WERI-Rb-1 (cell line): ENCODE results near the gene SH3PXD2A.

Experiments used
- DNase-seq: peaks from one replicate; pipeline ENCODE4 v3.0.0-alpha.2; 2020
- H3K27ac ChIP-seq: fragments of 250-450 bp; sonication (Bioruptor Pico); 2 replicates; pipeline ENCODE4 v1.5.1; 2020; ENCODE audit warnings: mild to moderate bottlenecking, moderate library complexity
- H3K27me3 ChIP-seq: fragments of 250-450 bp; sonication (Bioruptor Pico); 2 replicates; pipeline ENCODE4 v1.5.1; 2021; ENCODE audit warnings: mild to moderate bottlenecking, low read depth, moderate library complexity; ENCODE audit not compliant: insufficient read depth, severe bottlenecking
- H3K36me3 ChIP-seq: fragments of 250-450 bp; sonication (Bioruptor Pico); 2 replicates; pipeline ENCODE4 v1.5.1; 2020; ENCODE audit warnings: mild to moderate bottlenecking, moderate library complexity
- H3K4me3 ChIP-seq: 2 replicates; pipeline ENCODE4 v1.5.1; 2011; ENCODE audit warnings: low read depth, mild to moderate bottlenecking, control low read depth, low read length
- H3K9me3 ChIP-seq: fragments of 250-450 bp; sonication (Bioruptor Pico); 2 replicates; pipeline ENCODE4 v1.5.1; 2021; ENCODE audit warnings: mild to moderate bottlenecking, moderate library complexity; ENCODE audit not compliant: severe bottlenecking
- TF ChIP-seq, protein P1 (sequence below): IDR thresholded peaks from 2 replicates; pipeline ENCODE4 v1.5.1; 2011; ENCODE audit warnings: low read depth, mild to moderate bottlenecking, control low read depth, inconsistent platforms, low read length

The SH3PXD2A gene

DNA sequence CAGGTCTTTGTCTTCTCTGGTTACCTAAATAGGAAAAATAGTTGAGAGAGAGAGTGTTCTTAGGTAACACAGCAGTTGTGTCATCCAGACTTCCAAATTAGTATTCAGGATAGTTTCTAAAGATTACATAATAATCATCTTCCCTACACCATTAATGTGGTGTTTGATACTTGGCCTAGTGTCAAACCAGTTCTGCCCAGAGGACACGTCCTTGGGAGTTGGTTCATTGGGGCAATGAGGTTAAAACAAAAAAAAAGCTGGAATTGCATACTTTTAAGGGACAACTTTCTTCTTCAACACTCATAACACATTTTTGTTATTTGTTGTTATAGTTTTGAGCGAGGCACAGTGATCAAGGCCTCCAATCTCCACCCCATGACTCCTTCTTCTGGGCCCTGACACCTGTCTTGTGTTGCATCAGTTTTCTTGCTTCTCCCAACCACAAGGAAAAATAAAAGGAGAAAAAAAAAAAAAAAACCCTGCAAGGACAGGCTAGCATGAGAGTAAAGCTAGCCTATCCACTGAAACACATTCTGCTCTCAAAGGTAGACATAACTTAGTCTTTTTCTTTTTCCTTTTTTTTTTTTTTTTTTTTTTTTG is 33.8 kb upstream of the SH3PXD2A start:
- TF ChIP-seq, protein P1, sequence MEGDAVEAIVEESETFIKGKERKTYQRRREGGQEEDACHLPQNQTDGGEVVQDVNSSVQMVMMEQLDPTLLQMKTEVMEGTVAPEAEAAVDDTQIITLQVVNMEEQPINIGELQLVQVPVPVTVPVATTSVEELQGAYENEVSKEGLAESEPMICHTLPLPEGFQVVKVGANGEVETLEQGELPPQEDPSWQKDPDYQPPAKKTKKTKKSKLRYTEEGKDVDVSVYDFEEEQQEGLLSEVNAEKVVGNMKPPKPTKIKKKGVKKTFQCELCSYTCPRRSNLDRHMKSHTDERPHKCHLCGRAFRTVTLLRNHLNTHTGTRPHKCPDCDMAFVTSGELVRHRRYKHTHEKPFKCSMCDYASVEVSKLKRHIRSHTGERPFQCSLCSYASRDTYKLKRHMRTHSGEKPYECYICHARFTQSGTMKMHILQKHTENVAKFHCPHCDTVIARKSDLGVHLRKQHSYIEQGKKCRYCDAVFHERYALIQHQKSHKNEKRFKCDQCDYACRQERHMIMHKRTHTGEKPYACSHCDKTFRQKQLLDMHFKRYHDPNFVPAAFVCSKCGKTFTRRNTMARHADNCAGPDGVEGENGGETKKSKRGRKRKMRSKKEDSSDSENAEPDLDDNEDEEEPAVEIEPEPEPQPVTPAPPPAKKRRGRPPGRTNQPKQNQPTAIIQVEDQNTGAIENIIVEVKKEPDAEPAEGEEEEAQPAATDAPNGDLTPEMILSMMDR = no peak
- H3K36me3 ChIP-seq = no peaks in the 10 kb centered on the region
- no peak for DNase-seq
- H3K27ac ChIP-seq = no peak overlapping the region
- H3K9me3 ChIP-seq = no peaks in the 10 kb centered on the region
- H3K27me3 ChIP-seq = no peaks in the 10 kb centered on the region
- no peak overlapping the region for H3K4me3 ChIP-seq

DNA sequence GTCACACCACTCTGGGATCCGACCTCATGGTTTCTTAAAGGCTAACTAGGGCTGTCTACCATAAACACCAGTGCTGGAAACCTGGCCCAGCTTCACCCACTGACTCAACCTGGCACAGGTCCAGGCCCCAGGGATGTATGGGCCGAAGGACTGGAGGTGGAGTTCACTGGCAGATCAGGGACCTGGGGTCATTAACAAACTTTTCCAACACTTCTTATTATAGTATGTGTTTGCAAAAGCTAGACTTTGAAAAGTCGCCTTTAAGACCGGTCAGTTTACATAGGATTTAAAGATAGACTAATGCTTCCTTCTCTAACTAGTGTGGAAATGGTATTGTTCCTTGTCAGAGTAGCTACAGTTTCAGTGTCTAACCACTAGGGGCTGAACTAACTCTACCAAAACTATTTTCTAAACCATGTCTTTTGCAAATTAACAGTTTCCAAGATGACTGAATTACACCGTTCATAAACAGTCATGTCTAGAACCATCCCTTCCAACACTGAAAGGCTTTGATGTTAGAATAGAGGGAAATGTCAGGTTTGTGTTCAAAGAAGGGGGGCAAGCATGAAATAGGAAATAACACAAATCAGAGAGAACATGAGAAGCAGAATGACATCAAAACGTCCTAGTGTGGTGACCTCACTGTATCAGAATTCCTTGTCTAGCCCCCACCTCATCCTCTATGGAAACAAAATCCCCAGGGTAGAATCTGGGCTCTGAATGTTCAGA is 32.9 kb upstream of the SH3PXD2A start:
- H3K4me3 ChIP-seq = no peak overlapping the region
- H3K9me3 ChIP-seq = no peaks in the 10 kb centered on the region
- no peaks in the 10 kb centered on the region for H3K27me3 ChIP-seq
- TF ChIP-seq, protein P1 = peak; percentile 62
- no peaks in the 10 kb centered on the region for H3K36me3 ChIP-seq
- DNase-seq = no peak
- no peak overlapping the region for H3K27ac ChIP-seq

DNA sequence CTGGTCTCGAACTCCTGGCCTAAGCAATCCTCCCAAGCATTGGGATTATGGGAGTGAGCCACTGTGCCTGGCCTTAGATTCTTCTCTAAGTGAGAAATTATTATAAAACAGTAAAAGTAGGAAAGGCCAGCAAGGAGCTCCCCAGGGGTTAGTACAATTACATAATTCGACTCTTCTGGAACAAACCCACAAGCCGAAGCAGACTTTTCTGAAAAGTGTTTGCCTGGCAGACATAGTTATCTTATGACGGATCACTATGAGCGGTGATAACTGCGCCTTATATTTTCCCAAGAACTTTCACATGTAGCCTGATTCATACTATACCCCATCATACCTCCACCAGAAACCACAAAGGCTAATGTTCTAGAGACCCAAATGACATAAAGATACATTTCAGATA is 30.2 kb upstream of the SH3PXD2A start:
- Histone ChIP-seq H3K36me3 (no peaks in the 10 kb centered on the region; the same call in 1 of the 2 replicates), H3K4me3 (no peak overlapping the region), H3K27me3 (no peaks in the 10 kb centered on the region), H3K27ac (no peak overlapping the region), H3K9me3 (no peaks in the 10 kb centered on the region)
- TF ChIP-seq, protein P1 = no peak
- no peak for DNase-seq

DNA sequence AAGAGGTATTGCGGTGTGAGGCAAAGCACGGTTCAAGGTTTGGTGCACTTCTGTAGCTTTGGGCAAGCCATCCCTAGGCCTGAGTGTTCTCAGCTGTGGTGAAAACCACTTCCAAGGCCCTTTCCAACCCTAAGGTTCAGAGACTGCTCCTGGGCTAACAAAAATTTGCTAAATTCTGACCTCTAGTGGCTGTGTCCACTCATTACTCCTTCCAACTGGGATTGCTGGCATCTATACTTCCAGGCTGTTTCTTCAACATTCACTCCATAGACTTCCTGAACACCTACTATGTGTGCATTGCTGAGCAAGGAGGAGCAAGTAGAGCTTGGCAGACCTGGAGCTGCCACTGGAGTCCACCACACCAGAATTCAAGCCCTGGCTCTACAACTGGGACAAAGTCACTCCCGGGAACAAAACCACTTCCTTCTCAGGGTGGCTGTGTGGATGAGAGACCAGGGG is 29.3 kb upstream of the SH3PXD2A start:
- TF ChIP-seq, protein P1 = peak; percentile 70
- no peak overlapping the region for H3K4me3 ChIP-seq
- H3K27me3 ChIP-seq = no peaks in the 10 kb centered on the region
- peak; percentile 59 for DNase-seq
- H3K9me3 ChIP-seq = no peaks in the 10 kb centered on the region
- H3K27ac ChIP-seq = no peak overlapping the region
- H3K36me3 ChIP-seq = no peaks in the 10 kb centered on the region; the same call in 1 of the 2 replicates

DNA sequence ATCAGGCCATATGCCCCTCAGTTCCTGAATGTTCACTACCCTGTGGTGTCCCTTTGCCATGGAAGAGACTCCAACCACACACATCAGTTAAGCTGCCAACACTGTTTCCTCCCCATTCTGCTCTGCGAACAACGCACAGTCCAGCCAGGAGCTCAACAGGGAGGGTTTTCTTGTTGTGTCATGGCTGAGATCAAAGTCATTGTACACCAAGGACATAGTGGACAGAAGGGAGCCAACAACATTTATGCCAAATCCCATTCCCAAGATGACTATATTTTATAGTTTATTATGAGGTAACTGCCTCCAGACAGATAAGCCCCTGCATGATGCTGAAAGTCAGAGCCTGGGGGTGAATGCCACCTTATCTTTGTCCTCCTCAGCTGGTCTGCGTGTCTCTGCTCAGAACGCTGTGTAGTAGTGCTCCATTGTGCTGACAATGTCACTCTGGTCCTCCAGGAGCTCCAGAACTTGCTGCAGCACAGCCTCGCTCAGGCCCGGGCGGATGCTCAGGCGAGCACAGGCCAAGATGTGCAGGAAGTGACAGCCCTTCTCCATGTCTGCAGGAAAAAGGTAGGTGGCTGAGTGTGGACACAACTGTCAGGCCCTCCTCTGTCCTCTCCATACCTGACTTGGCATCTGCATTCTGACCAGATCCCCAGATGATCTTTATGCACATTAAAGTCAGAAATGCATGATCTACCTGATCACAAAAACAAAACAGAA is 27.1 kb upstream of the SH3PXD2A start:
- H3K9me3 ChIP-seq = no peaks in the 10 kb centered on the region
- no peaks in the 10 kb centered on the region for H3K27me3 ChIP-seq
- DNase-seq = no peak
- TF ChIP-seq, protein P1 = no peak
- H3K27ac ChIP-seq = no peak overlapping the region
- H3K36me3 ChIP-seq = no peaks in the 10 kb centered on the region; the same call in 1 of the 2 replicates
- H3K4me3 ChIP-seq = no peak overlapping the region
